Fibroblast of skin of left biceps (primary cell): ENCODE results near the gene TUSC2.

Experiments
- DNase-seq, 2 experiments: peaks; one replicate each; pipeline ENCODE4 v3.0.0-alpha.2; 2013; ENCODE audit warnings: low read depth in 2 of 2

Gene TUSC2

DNA sequence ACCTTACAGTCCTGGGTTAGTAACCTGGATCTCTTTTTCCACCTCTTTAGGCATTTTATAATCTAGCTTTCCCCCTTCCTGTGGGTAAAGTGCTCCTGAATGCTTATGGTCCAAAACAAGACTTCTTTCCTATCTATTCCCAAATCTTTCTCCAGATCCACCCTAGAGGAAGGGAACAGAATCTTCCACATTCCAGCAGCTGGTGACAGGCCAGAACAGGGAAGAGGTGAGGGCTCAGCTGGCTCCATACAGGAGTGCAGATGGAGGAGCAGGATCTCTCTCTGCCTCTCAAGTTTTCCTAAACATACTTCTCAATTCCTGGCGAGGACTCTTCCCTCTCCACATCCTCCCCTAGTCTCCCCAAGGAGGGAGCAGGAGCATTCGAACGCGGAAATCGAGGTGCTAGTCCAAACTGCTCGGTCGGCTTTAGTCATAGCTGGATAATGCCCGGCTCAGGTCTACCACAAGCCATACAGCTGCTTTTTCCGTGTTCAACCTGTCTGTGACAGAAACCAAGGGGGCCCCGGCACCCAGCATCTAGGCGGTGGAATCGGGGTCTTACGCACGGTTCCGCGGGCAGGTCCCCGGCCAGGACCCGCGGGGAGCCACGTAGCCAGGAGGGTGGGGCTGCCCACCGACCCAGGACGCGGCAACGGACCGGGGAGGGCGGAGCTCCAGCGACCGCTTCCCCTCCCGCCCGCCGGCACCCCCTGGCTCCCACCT lies 8.6 kb upstream of the TUSC2 start:
- no peak for DNase-seq

- DNase-seq, result no peak
Observed at GRCh38 chr3:50334339-50335075, 6.5 kb upstream of the TUSC2 start.

DNA sequence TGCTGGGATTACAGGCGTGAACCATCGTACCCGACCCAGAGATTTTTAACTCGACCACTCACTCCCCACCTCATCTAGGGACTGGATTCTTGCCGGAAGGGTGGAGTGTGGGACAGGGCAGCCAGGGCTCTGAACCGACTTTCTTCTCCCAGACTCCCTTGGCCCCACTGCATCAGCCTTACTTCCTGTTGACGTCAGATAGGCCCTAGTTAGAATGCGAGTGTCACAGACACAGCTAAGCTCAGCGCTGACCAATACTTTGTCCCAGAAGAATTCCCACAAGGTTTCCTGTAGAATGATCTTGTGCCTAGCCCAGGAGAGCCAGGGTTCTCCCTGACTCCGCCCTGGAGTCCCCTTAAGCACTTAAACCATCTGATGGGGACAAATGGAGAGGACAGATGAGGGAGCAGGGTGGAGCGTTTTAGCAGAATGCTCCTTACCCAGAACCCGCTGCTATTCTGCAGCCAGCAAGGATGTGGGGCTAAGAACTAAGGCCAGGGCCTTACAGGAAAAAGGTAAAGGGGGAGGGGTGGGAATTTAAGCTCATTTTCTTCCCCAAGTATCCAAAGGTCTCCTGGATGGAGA lies 5.8 kb upstream of the TUSC2 start:
- DNase-seq, result no peak

DNA sequence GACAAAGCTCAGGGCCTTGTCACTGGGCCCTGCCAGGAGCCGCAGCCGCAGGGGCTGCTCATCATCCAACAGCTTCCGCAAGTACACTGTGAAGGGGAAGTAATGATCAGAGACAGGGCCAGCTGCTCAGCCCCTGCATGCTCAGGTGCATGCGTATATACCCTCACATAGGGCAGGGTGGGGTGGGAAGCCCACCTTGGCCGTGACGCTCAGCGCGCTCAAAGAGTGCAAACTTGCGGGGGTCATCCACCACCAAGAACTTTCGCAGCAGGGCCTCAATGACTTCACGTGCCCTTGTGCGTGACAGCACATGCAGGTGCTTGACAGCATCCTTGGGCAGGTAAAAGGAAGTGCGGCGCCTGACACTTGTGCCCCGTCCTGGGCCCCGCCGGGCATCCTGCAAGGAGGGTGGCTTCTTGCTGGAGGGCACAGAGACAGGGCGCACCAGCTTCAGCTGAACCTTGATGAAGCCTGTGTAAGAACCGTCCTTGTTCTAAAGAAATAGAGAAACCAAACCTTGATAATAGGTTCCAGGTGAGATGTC lies 3.4 kb upstream of the TUSC2 start:
- DNase-seq, result no peak

- DNase-seq, result no peak
Observed at GRCh38 chr3:50330330-50330729, 2.3 kb upstream of the TUSC2 start.

DNA sequence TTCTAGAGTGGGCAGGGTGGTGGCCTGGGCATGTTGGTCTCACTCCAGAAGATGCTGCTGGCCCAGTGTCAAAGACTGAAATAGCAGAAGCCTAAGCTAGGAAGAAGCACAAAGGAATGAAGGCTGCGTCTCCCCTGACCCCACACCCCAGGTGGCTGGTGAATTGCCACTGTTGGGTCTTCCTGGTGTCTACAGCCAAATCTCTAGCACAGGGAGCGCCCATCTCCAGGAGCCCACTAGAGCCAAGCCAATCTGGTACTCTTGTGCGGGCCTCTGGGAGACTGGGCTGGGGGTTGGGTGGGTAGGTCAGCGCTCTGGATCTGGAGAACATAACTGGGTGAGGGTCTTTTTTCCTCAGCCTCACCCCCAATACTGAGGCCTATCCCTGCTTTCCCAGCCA lies 894 bp downstream of the TUSC2 start:
- no peak for DNase-seq

GRCh38 chr3:50326182-50326541 lies 1.9 kb downstream of the TUSC2 start:
- no peak for DNase-seq

DNA sequence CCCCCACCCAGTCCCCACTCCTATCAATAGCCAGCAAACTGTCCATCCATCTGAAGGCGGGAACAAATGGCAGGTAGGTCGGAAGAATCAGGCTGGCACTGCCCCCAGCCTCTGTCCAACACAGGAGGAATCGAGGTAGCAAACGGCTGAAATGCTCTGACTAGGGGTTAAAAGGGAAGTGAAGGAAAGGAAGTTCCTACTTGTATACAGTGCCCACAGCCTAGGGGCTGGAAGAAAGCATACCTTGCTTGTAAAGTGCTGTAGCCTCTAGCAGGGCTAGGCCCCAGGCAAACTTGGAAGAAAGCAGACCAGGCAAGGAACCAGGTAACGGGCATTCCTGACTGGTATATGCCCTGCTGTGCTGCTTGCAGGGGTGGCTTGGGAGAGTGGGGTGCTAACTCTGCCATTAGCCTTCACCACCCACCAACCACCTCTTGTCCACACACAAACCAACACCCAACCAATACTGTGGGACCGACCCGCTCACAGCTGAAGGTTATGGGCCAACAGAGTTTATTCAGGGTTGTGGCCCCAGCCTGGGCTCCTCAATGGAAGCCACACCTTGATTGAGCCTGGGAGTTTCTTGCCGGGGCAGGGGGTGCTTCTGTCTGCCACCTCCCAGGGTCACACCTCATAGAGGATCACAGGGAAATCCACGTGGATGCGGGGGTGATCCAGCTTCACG lies 2.4 kb downstream of the TUSC2 start:
- no peak for DNase-seq

DNA sequence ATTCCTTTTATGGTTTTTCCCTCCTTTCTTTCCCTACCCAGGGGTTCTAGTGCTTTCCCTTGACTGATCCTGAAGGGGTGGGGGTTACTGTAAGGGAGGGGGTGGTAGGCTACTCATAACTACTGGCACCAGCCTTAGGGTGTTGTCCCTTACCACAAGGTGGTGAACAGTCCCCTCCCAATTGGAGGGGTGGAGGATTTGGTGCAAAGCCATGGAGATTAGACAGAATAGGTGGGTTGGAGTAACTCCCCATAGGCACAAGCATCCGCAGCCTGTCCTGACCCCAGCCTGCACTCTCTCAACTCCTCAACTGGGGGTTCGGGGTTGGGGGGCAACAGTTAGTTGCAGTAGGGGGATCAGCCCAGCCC lies 2.9 kb downstream of the TUSC2 start:
- DNase-seq, result no peak

GRCh38 chr3:50324351-50325112 lies 3.5 kb downstream of the TUSC2 start:
- DNase-seq, result no peak

- no peak for DNase-seq
Observed at GRCh38 chr3:50323614-50324199, 4.3 kb downstream of the TUSC2 start.

GRCh38 chr3:50323092-50323600 lies 4.9 kb downstream of the TUSC2 start:
- no peak for DNase-seq

- DNase-seq, result no peak
Observed at GRCh38 chr3:50322386-50323091, 5.5 kb downstream of the TUSC2 start, which contains the start of gene HYAL2. TSS of gene HYAL2 (minus strand) at chr3:50322745. CDS start at chr3:50320489, 2,256 bp downstream.

DNA sequence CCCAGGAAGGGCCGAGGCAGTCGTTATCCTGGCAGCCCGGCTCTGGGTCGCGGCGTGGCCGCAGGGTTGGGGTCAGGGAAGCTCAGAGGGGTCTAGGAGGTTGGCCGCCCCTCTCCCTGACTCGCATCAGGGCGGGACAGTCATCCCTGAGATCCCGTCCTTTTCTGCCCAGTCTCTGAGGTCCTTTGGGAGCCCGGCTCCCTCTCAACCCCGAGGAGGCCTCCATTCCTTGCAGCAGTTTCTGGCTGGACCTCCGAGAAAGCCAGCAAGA lies 6.0 kb downstream of the TUSC2 start:
- DNase-seq, result no peak

DNA sequence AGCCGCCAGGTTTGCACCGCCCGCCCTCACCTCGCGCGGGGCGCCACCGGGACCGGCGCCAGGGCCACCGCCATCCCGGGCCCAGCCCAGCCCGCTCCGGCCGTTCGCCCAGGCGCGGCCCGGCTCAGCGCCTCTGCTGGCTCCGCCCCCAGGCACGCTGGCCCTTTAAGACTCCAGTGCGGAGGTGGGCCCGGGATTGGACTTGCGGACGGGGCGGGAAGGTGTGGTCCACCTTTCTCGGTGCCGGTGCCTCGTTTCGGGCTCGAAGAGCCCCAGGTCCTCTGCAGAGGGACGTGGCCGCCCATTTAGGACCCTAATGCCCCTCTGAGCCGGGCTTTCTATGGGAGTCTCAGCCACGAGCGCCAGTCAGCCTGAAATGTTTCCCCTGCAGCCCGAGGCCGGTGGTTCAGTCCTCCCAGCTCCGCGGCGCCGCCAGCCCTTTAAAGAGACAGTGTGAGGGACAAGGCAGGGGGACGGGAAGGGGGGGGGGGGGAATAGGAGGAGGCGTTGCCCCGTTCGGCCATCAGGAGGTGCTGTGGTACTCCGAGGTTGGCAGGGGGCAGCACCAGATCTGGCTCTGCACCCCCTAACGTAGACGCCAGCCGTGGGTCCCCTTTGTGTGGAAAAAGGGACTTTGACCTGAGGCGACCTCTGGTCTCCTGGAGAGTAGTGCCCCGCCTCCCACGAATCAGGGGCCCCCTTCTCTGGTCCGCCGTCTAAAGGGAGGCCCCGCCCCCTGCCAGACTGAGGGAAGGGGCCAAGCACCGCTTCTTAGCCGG lies 6.5 kb downstream of the TUSC2 start:
- DNase-seq, result peak; percentile 70 to 71

- DNase-seq, result no peak
Observed at GRCh38 chr3:50320853-50321335, 7.1 kb downstream of the TUSC2 start.

GRCh38 chr3:50319894-50320625 lies 8.0 kb downstream of the TUSC2 start:
- no peak for DNase-seq

DNA sequence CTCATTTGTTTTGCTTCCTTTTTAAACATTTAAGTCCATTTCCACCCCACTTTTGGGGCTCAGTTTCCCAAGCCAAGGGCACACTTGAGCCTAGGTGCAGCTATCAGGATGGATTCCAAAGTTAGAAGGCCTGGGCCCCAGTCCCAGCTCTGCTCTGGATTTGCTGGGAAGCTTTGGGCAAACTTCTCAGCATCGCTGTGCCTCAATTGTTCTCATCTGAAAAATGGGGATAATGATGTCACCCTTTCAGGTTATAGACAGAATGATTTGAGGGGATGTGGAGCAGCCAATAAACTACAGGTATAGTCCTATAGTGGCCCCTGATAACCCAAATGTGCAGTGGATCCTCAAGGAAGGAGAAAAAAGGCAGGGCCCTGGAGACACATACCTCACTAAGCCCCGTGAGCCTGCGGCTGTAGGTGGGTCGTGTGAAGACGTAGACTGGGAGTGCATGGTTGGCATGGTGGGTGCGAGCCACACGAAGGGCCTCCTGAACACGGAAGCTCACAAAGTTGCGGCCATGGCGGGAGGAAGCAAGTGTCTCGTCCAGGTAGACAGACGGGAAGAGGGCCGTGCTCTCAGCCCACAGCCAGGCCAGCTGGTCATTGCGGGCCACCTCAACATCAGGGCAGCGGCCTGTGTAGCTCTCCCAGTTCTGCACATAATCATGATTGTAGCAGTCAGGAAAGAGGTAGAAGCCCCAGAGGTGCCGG lies 8.7 kb downstream of the TUSC2 start:
- no peak for DNase-seq
